NCI-H128 (cell line): Measurements from ENCODE around the gene SYT9.

Experiments
- DNase-seq: peaks from one replicate; lab custom pipeline; 2025; ENCODE audit not compliant: unreplicated experiment; lab: John Stamatoyannopoulos, UW

Gene SYT9

DNA sequence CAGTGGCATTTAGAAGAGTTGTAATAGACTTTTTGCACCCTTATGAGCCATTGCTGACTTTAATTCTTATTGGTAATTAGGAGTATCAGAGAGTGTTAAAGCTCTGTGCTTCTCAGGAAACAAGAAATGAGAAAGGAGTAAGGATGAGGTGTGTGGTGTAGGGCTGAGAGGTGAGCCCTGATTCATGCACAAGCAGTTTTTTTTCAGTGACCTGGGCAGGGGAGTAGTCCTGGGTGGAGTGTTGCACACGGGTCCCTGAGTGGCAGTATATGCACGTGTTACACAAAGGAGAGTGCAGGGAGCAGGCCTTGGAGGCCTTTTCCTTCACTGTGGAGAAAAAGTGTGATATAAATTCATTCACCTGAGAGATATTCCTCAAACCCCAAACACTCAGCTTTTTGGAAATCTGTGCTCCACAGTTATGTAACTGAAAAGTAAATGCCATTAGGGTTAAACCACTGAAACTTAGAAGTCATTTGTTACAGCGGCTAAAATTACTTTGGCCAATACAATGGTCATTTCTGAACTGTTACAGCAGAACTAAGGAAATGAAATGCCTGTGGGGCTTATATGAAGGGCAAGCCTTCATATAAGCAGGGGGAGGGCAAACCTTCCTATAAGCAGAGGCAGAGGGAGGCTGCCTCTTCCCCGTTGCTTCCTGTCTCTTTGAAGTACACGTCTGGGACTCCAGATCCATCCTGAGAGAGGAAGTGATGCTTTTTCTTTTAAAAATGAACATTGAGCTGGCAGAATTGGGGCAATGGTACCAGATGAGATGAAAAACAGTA, 171.0 kb downstream of the SYT9 start:
- DNase-seq: no peak

DNA sequence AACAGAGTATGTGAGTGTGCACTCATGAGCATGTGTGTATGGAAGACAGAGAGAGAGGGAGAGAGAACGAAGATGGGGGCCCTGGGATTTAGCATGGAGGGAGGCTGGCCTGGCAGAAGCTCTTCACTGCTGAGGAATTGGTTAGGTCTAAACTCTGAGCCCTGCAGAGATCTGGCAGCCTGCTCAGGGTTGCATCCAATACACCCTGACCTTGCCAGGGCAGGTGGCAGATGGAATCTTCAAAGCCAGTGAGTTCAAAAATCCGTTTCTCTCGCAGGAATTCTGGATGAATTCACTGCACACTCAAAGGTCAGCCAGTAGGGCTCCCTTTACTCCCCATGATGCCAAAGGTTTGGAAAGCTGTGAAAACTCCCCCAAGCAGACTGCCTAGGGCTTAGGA, 172.2 kb downstream of the SYT9 start:
- DNase-seq: no peak

DNA sequence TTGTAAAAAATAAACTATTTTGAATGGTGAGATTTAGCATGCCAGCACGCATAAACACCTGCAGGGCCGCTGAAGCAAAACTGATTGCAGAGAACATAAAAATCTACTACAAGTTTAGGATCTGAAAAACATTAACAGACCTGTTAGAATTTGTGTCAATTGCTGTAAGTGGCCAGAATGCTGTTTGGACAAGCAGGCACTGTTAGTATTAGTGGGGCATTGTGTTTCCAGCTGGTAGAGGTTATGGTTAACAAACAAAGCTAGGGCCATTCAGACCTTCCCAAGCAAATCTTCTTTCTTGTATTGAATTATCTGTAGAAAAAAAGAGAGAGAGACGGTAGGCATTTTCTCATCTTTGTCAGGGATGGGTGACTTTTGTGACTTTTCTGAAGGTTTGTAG, 176.0 kb downstream of the SYT9 start:
- no peak for DNase-seq

DNA sequence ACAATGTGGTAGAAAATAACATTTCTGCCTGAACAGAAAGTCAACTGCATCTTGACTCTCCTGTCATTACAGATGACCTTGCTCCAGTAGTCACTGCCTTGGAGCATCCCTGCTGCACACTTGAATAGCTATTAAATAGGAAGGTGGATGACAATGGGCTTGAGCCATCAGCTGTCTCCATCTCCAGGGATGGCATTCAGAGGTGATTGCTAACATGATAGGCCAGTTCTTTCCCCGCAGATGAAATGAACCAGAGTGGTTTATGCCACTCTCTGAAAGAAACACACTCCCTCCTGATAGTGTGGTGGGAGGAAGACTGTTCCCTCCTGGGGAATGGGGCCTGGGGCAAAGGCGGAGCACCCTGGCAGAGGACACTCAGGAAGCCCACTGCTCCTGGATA, 176.5 kb downstream of the SYT9 start:
- no peak for DNase-seq

DNA sequence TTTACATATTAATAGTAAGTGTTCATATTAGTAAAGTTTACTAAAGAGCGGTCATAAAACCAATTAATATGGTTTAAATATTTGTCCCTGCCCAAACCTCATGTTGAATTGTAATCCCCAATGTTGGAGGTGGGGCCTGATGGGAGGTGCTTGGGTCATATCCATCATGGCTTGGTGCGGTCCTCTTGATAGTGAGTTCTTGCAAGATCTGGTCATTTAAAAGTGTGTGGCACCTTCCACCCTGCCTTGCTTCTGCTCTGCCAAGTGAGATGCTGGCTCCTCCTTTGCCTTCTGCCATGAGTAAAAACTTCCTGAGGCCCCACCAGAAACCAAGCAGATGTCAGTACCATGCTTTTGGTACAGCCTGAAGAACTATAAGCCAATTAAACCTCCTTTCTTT, 178.8 kb downstream of the SYT9 start:
- DNase-seq: no peak

DNA sequence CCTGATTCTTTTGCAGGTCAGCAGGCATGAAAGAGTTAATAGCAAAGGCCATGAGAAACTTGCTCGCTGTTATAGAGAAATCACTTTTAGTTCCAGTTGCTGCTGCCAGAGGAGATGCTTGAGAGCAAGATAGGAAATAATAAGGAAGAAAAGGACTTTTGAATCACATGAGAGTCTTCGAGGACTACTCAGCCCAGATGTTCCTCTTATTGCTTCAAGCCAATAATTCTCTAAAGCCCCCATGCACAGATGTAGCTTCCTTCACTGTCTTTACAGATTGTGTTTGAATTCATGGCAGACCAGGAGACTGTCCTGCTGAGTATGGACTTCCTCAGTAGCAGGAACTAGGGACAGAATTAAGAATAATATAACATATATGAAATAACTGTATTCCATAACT, 183.5 kb downstream of the SYT9 start:
- no peak for DNase-seq

DNA sequence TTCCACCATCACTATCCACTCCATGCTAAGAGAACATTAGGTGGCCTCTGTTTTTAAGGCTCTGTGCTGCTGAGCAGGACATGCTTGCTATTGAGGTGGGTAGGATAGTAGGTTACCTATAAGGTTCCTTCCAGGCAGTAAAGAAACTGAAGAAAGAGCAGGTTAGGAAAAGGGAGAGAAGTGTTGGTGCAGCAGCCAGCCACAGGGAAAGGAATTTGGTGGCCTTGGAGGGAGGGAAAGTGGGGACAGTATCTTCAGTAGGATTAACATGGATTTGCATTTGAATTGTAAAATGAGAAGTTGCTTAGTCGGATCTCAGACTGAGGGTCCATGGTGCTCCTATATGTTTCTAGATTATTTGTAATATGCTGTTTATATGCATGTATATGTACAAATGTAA, 184.4 kb downstream of the SYT9 start:
- no peak for DNase-seq

DNA sequence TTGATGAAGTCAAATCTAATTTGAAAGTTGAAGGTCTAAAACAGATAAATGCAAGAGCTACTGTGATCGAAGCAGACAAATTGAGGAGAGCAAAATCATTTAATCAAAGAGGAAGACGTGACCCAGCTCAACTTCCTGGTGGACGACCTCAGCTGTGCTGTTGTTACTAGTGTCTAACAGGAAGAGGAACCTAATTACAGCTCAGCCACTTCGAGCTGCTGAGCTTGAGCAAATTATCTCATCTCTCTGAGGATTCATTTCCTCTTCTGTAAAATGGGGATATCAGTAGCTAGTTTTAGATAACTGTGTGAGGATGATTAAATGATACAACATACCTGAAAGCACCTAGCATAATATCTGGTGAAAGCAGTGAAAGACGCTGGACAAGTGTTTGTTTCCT, 185.0 kb downstream of the SYT9 start:
- DNase-seq: no peak

DNA sequence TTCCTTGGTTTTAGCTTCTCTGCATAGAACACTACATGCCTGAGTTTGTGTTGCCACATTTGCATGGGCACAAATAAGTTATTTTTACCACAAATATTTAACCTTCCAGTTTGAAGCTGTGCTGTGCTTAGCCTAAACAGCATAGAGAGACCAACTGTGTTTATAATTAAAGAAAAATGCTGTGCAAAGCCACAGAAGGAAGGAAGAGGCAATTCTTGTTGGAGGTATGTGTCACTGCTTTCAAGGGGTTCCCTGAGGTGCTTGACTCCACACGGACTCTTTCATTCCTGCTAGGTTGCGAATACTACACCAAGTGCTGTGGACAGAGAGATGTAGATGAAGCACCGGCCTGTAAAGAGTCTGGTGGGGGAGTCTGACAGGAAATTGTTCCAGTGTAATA, 186.0 kb downstream of the SYT9 start:
- DNase-seq: no peak

DNA sequence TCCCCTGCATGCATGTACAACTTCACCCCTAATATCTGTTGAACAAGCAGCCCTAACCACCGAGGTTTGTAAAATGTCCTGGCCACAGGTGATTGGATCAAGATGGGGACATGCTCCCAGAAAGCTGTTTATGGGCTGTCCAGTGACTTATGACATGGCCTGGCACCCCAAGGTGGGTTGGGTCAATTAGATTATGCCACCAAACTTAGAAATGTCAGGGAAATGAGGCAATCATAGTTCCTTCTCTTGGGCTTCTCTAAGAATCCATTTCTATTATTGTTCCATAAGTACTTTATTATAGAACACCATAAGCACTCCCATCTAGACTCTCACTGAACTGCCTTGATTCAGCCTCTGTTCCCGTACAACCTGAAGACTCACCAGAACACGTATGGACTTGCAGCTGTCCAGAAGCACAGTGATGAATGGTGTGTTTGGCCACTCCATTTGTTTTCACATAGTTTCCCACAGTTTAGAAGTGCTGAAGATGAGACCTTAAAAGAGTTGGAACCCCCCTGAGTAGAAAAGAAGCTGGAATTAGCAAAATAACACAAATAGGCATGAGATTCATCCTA, 188.1 kb downstream of the SYT9 start:
- DNase-seq: no peak

DNA sequence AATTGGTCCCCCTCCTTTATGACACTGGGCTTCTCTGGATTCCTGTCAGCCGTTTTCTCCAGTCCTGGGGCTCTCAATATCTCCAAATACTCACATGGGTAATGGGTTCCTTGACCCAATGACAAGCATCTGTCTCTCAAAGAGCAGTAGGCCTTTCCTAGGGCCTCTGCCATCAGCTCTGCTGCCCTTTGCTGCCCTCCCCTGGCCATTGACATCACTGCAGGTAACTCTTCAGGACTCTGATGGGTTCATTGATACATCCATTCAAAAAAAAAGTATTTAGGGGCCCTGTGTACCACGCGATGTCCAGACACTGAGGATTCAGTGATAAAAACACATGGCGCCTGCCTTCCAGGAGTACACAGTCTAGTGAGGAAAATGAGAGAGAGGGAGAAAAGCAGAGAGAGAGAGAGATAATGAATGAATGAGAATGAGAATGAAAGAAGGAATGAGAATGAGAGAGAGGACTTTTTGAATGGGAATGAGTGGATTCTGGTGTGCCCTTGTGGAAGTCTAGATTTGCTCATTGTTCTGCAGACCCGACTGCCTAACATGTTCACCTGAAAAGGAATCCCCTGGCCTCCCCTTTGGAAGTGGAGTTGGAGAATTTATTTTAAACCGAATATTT, 191.0 kb downstream of the SYT9 start:
- DNase-seq: peak; percentile 8

DNA sequence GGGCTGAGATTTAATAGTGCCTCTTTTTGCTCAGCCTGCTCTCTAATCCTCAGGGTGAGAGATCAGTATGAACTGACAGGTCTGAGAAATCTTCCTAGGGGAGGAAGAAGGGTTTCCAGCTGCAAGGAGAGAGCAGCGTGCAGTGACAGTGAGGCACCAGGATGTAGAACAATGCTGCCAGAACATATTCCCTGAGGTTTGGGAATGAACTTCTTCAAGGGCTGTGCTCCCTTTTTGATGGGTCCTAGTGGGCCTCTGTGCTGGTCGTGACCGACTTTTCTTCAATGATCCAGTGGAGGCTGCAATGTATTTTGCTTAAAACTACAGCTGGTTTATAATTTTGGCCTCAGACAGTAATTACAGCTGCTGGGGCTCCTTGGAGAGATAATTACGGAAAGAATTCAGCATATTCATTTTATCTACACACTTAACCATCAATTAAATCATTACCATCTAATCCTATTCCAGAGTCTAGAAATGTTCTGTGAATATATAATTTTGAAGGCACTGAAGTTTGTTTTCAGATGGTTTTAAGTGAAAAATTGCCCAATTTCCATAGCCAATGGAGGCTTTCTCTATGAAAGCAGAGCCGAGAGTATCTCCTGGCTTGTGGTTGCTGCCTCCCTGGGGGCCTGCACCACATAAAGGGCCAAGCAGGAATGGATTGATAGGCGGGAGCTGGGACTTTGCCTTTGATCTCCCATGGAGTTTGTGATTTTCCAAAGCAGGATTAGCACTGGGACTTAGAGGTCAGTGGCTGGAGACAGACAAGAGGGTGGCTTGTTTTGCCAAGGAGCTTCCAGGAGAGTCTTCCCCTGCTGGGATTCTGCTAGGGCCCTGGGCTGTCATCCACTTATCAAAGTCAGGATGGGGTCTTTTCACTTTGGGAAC, 192.6 kb downstream of the SYT9 start:
- DNase-seq: no peak

DNA sequence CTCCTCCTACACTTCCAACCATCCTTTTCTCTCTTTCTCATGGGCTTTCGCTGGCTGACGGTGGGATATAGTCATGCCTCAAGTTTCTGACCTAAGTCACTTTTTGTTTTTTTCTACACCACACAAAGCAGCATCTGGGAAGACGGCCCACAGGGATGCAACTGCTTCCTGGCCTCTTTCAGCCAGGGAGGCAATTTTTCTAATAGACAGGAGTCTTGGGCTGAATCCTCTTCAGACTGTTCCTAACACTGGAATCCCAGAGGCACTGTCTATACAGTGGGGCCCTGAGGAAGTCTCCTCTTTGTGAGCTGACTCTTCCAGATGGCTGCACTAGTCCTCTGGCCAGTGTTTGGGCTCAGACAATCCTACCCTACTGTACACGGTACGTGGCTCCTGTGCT, 193.9 kb downstream of the SYT9 start:
- no peak for DNase-seq

DNA sequence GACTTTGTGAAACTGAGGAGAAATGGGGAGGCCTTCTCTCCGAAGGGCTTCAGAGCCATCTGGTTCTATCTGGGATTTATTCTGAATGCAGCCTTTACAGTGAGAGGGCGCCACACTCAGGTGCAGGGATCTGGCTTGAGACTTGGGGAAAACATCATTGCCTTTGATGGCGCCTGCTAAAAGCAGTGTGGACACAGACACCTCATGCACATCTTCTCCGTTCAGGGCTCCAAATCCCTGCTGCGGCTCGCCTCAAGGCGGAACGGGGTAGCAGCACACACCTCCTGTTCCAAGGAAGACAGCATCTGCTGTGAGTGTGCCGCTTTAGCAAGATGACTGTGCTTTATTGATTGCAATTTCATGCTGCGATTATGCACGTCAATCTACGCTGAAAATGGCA, 196.5 kb downstream of the SYT9 start:
- no peak for DNase-seq

DNA sequence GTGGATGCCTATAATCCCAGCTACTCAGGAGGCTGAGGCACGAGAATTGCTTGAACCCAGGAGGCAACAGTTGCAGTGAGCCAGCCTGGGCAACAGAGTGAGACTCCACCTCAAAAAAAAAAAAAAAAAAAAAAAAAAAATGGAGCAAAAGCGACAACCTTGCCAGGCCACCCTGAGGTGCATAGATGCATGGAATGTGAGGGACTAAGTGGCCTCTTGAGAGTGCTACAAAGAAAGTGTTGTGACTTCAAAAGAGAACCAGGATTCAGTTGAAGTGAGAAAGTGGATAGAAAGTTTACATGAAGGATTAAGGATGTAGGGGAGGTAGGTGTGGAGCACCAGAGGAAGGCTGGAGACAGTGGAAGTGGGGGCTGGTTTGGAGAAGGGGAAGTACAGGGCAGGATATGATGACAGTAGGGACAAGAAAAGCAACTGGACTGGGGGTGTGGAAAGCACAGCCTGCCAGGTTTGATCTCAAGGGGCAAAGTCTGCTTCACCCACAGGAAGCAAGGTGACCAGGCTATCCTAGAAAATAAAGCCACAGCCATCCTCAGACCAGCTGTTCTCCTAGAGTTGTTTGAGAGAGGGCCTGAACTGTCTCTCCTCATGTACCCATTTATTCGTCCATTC, 197.6 kb downstream of the SYT9 start:
- no peak for DNase-seq

DNA sequence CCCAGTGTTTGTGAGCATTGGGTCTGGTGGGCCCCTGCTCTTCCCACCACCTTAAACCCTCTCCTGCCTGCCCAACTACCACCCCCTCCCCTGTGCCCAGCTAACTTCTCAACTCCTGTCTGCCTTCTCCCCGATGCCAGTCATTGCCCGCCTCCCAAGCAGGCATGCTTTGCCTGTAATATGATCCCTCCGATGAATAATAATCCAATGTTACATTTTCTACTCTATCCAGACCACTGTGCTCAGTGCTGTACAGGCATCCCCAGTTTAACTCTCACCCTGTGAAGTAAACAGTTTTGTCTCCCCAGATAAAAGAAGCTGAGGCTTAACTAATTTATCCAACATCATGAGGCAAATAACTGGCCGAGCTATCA, 198.1 kb downstream of the SYT9 start:
- DNase-seq: no peak

DNA sequence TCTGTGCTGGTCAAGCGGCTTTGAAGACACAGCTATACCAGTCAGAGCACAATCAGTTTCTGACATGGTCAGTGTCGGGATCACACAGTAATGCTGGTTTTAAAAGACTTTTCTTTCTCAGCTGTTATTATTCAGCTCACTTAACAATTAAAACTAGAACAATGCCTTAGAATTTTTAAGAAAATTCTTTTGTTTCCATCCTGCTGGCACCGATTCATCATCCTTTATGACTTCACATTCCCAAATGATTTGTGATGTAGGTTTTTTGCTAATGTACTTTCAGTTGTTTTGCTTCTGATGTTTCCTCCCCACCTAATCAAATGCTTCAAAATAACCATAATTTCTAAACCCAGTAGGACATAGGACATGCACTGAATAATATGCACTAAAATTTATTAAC, 199.1 kb downstream of the SYT9 start:
- DNase-seq: no peak

DNA sequence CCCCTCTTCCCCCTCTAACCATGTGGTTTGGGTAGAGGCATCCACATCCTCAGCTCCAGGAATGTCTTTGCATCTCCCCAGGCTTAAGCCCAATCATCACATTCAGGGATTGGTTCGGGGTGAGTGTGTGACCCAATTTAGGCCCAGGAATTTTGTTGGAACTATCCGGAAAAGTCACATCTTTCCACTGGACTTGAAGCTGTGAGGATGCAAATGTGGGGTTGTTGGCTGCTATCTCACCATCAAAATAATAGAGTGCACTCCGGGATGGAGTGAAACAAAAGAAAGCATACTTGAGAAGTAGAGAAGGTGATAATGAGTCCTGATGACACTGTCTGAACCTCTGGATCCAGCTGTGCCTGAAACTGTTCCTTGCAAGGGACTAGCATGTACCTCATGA, 199.8 kb downstream of the SYT9 start:
- DNase-seq: no peak

DNA sequence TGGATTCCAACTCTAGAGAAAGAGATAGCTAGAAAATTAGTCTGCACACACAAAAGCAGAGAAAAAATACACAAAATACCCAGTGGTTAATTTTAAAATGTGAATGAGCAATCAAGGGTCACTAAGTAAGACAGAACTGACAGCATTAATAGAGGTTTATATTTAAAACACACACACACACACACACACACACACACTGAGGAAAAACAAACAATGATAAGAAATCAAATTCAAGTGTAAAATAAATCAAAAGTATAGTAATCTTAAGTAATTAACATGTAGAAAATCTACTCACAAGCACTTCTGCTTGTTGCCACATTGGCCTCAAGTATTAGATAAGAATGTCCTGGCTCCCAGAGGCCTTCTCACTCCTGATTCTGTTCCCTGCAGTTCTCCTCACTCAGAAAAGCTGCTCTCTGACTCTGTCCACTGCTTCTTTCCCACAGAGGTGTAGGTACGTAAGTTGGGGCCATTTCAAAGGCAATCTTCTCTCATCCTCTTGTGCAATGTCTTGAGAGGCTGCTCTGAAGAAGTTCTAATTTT, 200.3 kb downstream of the SYT9 start:
- no peak for DNase-seq

DNA sequence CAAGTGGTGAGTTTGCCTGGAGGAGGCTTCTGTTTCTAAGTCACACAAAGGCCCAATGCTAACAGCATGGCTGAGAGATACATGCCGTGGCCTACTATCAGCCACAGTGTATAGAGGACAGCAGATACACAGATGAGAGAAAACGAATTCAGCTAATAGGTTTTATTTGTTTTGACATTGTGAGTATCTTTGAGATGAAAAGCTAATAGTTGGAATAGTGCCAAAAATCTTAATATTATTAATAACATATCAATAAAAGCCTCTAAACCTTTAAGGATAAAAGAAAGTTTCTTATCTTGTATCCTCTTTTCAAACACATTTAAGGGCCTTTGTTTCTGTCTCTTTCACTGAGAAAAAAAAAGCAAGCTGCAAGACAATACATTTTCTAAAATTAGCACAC, 203.2 kb downstream of the SYT9 start:
- no peak for DNase-seq

DNA sequence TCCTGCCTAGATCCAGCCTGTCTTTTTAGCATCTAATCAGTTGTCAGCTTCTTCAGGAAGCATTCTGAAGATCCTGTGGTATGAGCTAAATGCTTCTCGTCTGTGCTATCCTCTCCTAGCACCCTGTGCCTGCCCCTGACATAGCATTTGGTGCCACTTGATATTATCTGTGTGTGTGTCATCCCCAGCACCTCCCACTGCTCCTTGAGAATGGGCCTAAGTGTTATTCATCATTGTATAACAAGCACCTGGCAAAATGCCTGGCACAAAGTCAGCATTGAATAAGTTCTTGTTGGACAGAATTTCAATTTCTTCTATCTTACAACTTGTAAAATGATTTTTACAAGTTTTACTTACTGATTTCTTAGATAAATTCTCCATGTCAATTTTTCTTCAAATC, 205.5 kb downstream of the SYT9 start:
- no peak for DNase-seq
